Femur (tissue), 1 donor: Measurements from ENCODE around the gene STAM2.

Experiments used
- DNase-seq: peaks from one replicate; pipeline ENCODE4 v3.0.0-alpha.2; 2017

The STAM2 gene

GRCh38 chr2:152067823-152068222 is 107.7 kb downstream of the STAM2 start:
- no peak for DNase-seq
